NCI-H2227 (cell line): Measurements from ENCODE around the gene BCAS3.
A peak's percentile ranks its signal among the peaks of the same experiment; 100 is the strongest.

Experiments used
- DNase-seq: peaks from one replicate; lab custom pipeline; 2025; ENCODE audit not compliant: unreplicated experiment; lab: John Stamatoyannopoulos, UW

The BCAS3 gene

DNA sequence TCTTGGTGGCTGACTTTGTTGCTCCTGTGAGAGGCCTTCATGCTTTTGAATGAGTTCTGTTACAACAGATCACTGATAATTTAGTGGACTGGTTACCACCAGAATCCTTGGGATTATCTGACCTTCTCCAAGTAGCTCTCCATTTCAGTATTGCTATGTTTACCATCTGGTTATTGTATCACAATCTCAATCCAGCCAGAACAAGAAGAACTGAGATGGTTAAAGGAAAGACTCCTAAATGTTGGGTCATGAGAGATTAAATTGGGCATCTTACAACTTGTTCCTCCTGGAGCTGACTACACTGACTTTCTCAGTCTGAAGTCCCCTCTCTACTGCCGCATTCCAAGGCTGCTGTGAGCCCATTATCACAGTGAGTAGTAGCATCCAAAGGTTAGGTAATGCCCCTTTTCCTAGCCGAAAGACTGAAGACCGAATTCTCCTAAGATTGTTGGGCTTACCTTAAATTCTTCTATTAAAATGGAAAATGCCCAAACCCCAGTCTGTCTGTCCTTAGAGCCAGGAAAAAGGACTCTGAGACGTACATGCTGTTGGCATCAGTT lies 540.3 kb downstream of the BCAS3 start:
- no peak for DNase-seq

DNA sequence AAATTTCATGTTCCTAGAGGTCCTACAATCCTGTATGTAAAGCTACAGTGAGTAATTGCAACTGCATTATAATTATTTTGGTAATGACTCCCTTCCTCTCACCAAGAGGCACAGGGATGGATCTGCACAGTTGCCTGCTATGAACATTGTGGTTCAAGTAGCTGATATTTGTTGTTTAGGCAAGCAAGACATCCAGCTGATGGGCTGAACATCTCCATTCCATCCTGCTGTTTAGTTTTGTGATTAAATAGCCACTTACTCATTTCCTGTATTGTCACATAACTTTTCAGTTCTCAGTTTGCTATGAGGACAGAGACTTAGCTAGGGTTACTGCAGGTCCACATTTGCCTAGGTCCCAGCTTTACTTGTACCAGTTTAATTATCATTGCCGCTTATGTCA lies 540.8 kb downstream of the BCAS3 start:
- DNase-seq: no peak

GRCh38 chr17:61219460-61219859 lies 541.8 kb downstream of the BCAS3 start:
- DNase-seq: no peak

DNA sequence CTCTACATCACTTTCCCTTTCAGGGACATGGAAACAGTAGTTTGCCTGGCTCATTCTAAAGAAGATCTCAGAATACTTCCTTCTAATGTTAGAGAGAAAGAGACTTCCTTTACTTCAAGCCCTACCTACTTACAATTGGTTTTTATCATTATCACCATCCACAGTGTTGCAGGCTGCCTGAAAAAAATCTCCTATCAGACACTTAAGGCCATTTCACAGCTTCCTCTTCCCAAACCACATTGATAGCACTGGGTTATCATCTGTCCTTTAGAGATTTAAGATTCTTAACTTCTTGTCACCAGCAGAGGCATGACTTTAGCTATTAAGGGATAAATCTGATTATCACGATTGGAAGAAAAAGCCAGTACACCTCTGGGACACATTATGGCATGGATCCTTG lies 543.5 kb downstream of the BCAS3 start:
- no peak for DNase-seq

DNA sequence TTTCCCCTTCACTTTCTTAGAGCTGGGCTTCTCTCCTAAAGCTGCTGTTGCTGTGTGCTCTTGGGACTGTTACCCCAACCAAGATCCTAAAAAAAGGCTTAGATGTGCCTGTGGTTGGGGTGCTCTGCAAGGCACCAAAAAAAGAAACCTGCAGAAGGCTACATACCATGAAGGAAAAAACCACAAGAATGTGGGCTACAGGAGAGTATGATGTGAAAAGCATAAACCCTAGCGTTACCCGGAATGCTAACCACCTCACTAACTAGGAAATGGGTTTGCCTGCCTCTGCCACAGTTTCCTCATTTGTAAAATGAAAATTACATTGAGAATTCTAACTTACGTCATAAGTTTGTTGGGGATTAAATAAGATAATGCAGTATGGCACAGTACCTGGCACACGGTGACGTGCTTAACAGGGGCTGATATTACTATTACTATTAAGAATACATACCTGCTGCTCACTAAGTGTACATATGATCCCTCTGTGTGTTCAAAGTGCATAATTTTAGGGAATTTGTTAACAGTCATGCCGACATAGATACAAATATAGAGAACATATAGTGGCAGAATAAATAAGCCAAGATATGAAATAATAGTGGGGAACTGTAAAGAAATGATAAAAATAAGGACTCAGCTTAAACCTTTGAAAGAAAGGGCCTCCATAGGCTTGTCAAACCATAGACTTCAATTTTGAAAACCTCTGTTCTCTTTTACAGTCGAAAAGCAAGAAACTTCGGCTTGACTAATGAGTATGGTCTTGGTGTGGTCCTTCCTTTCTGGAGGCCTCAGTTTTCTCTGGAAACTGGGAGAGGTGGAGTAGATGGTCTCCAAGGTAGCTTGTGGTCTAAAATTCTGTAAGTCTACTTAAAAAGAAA lies 544.2 kb downstream of the BCAS3 start:
- no peak for DNase-seq

- DNase-seq: no peak
These were observed 546.1 kb downstream of the BCAS3 start for GRCh38 chr17:61223725-61224124.

- peak; percentile 47 for DNase-seq
These were observed 547.7 kb downstream of the BCAS3 start for GRCh38 chr17:61225178-61225882.

GRCh38 chr17:61227866-61228265 lies 550.2 kb downstream of the BCAS3 start:
- no peak for DNase-seq

- no peak for DNase-seq
These were observed 552.8 kb downstream of the BCAS3 start for GRCh38 chr17:61230461-61230860.

DNA sequence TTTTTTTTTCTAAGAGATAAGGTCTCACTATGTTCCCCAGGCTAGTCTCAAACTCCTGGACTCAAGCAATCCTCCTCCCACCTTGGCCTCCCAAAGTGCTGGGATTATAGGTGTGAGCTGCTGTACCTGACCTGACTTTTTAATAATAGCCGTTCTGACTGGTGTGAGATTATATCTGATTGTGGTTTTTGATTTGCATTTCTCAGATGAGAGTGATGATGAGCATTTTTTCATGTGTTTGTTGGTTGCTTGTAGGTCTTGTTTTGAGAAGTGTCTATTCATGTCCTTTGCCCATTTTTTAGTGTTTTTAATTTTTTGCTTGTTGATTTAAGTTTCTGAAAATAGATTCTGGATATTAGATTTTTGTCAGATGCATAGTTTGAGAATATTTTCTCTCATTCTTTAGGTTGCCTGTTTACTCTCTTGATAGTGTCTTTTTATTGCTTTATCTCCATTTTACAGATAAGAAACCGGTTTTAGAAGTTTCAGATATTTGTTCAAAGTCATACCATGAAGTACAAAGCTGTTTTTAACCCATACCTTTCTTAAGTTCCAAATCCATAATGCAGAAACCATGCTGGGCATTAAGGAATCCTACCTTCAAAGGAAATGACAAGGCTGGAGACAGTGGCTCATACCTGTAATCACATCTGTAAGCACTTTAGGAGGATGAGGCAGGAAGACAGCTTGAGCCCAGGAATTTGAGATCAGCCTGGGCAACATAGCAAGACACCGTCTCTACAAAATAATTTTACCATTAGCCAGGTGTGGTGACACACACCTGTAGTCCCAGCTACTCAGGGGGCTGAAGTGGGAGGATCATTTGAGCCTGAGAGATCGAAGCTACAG lies 553.5 kb downstream of the BCAS3 start:
- no peak for DNase-seq

GRCh38 chr17:61232871-61233270 lies 555.2 kb downstream of the BCAS3 start:
- DNase-seq: no peak

- DNase-seq: no peak
These were observed 556.5 kb downstream of the BCAS3 start for GRCh38 chr17:61233991-61234750.

- peak; percentile 29 for DNase-seq
These were observed 557.6 kb downstream of the BCAS3 start for GRCh38 chr17:61235001-61235826.

- peak; percentile 32 for DNase-seq
These were observed 558.2 kb downstream of the BCAS3 start for GRCh38 chr17:61235827-61236197.

- no peak for DNase-seq
These were observed 559.6 kb downstream of the BCAS3 start for GRCh38 chr17:61237275-61237674.

- DNase-seq: no peak
These were observed 560.8 kb downstream of the BCAS3 start for GRCh38 chr17:61238455-61238933.

DNA sequence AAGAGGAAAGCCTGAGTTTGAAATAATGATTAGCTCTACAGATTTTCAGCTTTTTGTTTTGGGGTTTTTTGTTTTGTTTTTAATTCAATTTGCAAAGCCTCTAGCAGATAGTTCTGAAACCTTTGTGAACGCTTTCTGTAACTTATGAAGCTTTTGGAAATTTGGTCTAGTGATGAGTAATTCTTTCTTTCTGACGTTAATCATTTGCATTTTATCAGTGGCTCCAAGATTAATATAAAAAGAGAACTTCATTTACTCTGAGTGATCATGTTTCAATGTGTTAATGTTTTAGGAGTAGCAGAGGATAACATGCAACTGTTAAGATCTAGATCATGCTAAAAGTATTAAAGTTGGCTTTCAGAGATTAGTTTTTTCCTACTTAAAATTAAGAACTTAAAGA lies 561.7 kb downstream of the BCAS3 start:
- no peak for DNase-seq

DNA sequence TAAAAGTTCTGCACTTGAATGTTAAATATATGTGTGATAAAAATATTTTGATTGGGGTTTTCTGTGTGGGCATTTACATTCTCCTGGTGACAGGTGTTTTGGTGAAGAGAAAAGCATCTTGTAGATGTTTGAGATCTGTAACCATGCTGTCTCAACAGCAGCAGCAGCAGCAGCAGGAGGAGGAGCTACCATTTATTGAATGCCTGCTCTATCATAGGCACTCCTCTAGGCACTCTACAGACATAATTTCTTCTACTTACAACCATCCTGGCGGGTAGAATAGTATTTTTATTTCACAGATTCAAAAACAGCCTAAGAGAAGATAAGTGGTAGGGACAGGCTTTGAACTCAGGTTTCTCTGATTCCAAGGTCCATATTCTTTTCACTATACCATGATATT lies 562.3 kb downstream of the BCAS3 start:
- no peak for DNase-seq

- DNase-seq: no peak
These were observed 563.3 kb downstream of the BCAS3 start for GRCh38 chr17:61240851-61241468.
